HepG2 (cell line): ENCODE results near the gene PSMG4. TPM values are rescaled to one million over a fixed set of nuclear protein-coding genes. Genes with fewer than 3 reads are reported as not detected.

Experiments used
- ATF6 ChIP-seq: sonication (generic); formaldehyde crosslinking; conservative IDR thresholded peaks from 2 replicates; pipeline ENCODE4 v1.4.0; 2020; ENCODE audit warnings: missing genetic modification reagents
- CAMTA2 ChIP-seq: sonication (generic); formaldehyde crosslinking; IDR thresholded peaks from 2 replicates; pipeline ENCODE4 v1.4.0; 2020; ENCODE audit warnings: mild to moderate bottlenecking, missing genetic modification reagents, borderline replicate concordance
- CBX5 ChIP-seq: sonication (generic); formaldehyde crosslinking; IDR thresholded peaks from 2 replicates; pipeline ENCODE4 v1.4.0; 2020; ENCODE audit warnings: missing genetic modification reagents, borderline replicate concordance
- DMAP1 ChIP-seq: IDR thresholded peaks from 2 replicates; pipeline ENCODE4 v1.6.1; 2016
- DMTF1 ChIP-seq: sonication (generic); formaldehyde crosslinking; IDR thresholded peaks from 2 replicates; pipeline ENCODE4 v1.4.0; 2020; ENCODE audit warnings: mild to moderate bottlenecking, missing genetic modification reagents
- DNMT3B ChIP-seq: conservative IDR thresholded peaks from 2 replicates; pipeline ENCODE4 v1.6.1; 2016; ENCODE audit warnings: missing biosample characterization, control low read depth
- EEA1 ChIP-seq: sonication (generic); formaldehyde crosslinking; IDR thresholded peaks from 2 replicates; pipeline ENCODE4 v1.5.1; 2020; ENCODE audit warnings: mild to moderate bottlenecking, missing genetic modification reagents, borderline replicate concordance
- HNRNPK ChIP-seq: fragments of 200-400 bp; formaldehyde crosslinking; IDR thresholded peaks from 2 replicates; pipeline ENCODE4 v1.6.1; 2018; ENCODE audit warnings: low read length, low read depth, moderate library complexity, mild to moderate bottlenecking; ENCODE audit not compliant: poor library complexity, severe bottlenecking
- KLF6 ChIP-seq: IDR thresholded peaks from 2 replicates; pipeline ENCODE4 v1.8.0; 2016; ENCODE audit warnings: missing biosample characterization, missing genetic modification reagents
- NR2F1 ChIP-seq, 2 experiments: fragments of 450-650 bp in 1 of 2; formaldehyde crosslinking in 1 of 2; IDR thresholded peaks; 2 replicates each; pipeline versions ENCODE4 v1.5.0 to v1.6.1; 2016 to 2020; ENCODE audit warnings: mild to moderate bottlenecking in 1 of 2, missing compliant biosample characterization in 1 of 2, missing genetic modification reagents in 1 of 2, moderate library complexity in 1 of 2
- PPARG ChIP-seq: conservative IDR thresholded peaks from 2 replicates; pipeline ENCODE4 v1.6.1; 2016; ENCODE audit warnings: missing biosample characterization, missing genetic modification reagents
- RBAK ChIP-seq: sonication (generic); formaldehyde crosslinking; IDR thresholded peaks from 2 replicates; pipeline ENCODE4 v1.5.1; 2020; ENCODE audit warnings: mild to moderate bottlenecking, missing genetic modification reagents
- RBM22 ChIP-seq: fragments of 200-400 bp; formaldehyde crosslinking; optimal IDR thresholded peaks from 2 replicates; pipeline ENCODE3; 2017; ENCODE audit warnings: mild to moderate bottlenecking, low read length, moderate library complexity
- SAFB2 ChIP-seq: sonication (generic); formaldehyde crosslinking; IDR thresholded peaks from 2 replicates; pipeline ENCODE4 v1.5.1; 2020; ENCODE audit warnings: missing genetic modification reagents, low read depth, mild to moderate bottlenecking, borderline replicate concordance
- ZBTB7A ChIP-seq: sonication (generic); formaldehyde crosslinking; IDR thresholded peaks from 2 replicates; pipeline ENCODE4 v1.8.0; 2022; ENCODE audit warnings: mild to moderate bottlenecking, missing genetic modification reagents
- ZNF232 ChIP-seq: sonication (generic); formaldehyde crosslinking; IDR thresholded peaks from 2 replicates; pipeline ENCODE4 v1.4.0; 2020; ENCODE audit warnings: missing genetic modification reagents, borderline replicate concordance
- ZNF263 ChIP-seq: sonication (generic); formaldehyde crosslinking; IDR thresholded peaks from 2 replicates; pipeline ENCODE4 v1.4.0; 2020; ENCODE audit warnings: missing genetic modification reagents
- ZNF512B ChIP-seq: sonication (generic); formaldehyde crosslinking; IDR thresholded peaks from 2 replicates; pipeline ENCODE4 v1.5.1; 2020; ENCODE audit warnings: missing genetic modification reagents, mild to moderate bottlenecking, borderline replicate concordance
- ZNF652 ChIP-seq: IDR thresholded peaks from 2 replicates; pipeline ENCODE4 v1.6.1; 2016; ENCODE audit warnings: low read depth, borderline replicate concordance
- ZNF674 ChIP-seq: sonication (generic); formaldehyde crosslinking; IDR thresholded peaks from 2 replicates; pipeline ENCODE4 v1.5.0; 2020; ENCODE audit warnings: low read depth, mild to moderate bottlenecking, missing genetic modification reagents
- ZNF75D ChIP-seq: sonication (generic); formaldehyde crosslinking; IDR thresholded peaks from 2 replicates; pipeline ENCODE4 v1.8.1; 2023; ENCODE audit warnings: missing genetic modification reagents, mild to moderate bottlenecking, borderline replicate concordance
- polyA plus RNA-seq, 8 experiments: library from polyadenylated mRNA; depleted of rRNA in 3 of 8; stranded (reverse) in 7 of 8; unstranded in 1 of 8; fragments of >200 nt; fragmentation: Illumina TruSeq in 4 of 8; extraction: Trizol in 4 of 8; gene quantifications; 2 replicates each; pipeline versions ENCODE4 v1.2.1 to v1.2.3, GENCODE V29; 2011 to 2016; ENCODE audit warnings: low read depth in 4 of 8, missing spikeins in 1 of 8, mixed read lengths in 1 of 8; ENCODE audit not compliant: insufficient read depth in 1 of 8
- total RNA-seq, 5 experiments: library from RNA; depleted of rRNA; stranded (reverse); fragments of >200 nt; fragmentation: Illumina TruSeq; extraction: Trizol; gene quantifications; 2 replicates each; pipeline ENCODE4 v1.2.3, GENCODE V29; 2016; ENCODE audit warnings: low read depth in 1 of 5

PSMG4 gene
- total and polyA plus RNA-seq, 2 of the 13 experiments (the other 11 are each of a cell fraction or from before 2014, with no cell fraction given), result 28.5 to 32.8 TPM

DNA sequence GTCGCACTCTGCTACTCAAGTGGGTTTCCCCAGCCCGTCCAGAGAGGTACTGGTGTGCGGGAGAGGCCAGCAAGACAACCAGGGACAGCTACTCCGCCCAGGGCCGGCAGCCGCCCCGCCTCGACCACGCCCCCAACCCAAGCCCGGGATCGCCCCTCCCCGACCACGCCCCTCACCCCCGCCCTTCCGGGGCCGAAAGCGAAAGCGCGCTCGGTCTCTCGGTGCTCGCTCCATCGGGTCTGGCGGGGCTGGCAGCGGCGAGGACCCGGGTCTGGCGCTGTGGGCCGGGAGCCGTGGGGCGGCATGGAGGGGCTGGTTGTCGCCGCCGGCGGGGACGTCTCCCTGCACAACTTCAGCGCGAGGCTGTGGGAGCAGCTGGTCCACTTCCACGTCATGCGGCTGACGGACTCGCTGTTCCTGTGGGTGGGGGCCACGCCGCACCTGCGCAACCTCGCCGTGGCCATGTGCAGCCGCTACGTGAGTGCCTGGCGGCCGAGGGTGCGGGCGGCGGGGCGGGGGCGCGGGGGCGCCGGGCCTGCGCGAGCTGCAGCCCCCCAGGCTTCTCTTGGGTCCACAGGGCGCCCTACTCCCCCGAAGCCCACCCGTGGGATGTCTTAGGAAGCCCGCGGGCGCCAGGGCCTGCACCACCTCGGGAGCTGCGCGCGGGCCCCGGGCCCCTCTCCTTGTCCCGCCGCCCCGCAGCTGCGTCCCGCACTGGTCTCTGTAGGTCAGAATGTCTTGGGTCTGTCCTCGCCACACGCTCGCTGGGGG lies at the start of gene PSMG4 (continued):
- no peak for TF ChIP-seq ATF6 (CRISPR knock-in tag)
- peak; percentile 13; the same call in 1 of the 2 replicates for TF ChIP-seq ZNF232
- TF ChIP-seq PPARG (CRISPR knock-in tag), result 0 out of 2 replicates have a peak, but pooled peaks have one; percentile 52
- no peak for TF ChIP-seq ZNF652
- TF ChIP-seq DNMT3B (CRISPR knock-in tag), result no peak
- TF ChIP-seq CAMTA2 (CRISPR knock-in tag), result 0 out of 2 replicates have a peak, but pooled peaks have one; percentile 3
- peak; percentile 95 for TF ChIP-seq SAFB2
- no peak for TF ChIP-seq RBM22
- TF ChIP-seq ZNF75D, result no peak
- peak; percentile 57; the same call in 1 of the 2 replicates for TF ChIP-seq ZBTB7A (CRISPR knock-in tag)
- TF ChIP-seq ZNF674 (CRISPR knock-in tag), result no peak
- peak; percentile 85 for TF ChIP-seq CBX5 (CRISPR knock-in tag)
- no peak for TF ChIP-seq RBAK (CRISPR knock-in tag)
- TF ChIP-seq ZNF512B (CRISPR knock-in tag), result peak; percentile 87; the same call in 1 of the 2 replicates
- peak; percentile 89 for TF ChIP-seq KLF6
- TF ChIP-seq DMTF1 (CRISPR knock-in tag), result peak; percentile 87; the same call in 1 of the 2 replicates
- TF ChIP-seq ZNF263 (CRISPR knock-in tag), result peak; percentile 64
- TF ChIP-seq DMAP1 (CRISPR knock-in tag), result no peak; the same call in 1 of the 2 replicates
- TF ChIP-seq EEA1 (CRISPR knock-in tag), result peak; percentile 93; the same call in 1 of the 2 replicates
- TF ChIP-seq HNRNPK, result peak; percentile 93
- TF ChIP-seq NR2F1 (CRISPR knock-in tag; IDR thresholded peaks at IDR 0.05), result 0 out of 4 replicates have a peak, but pooled peaks of 1 of the 2 experiments have one; percentile 20
